Astrocyte of the cerebellum (primary cell): ENCODE results near the gene DNAJC16.

Experiments
- DNase-seq: peaks from one replicate; pipeline ENCODE4 v3.0.0-alpha.2; 2011; ENCODE audit warnings: low read depth
- H3K4me3 ChIP-seq: 2 replicates; pipeline ENCODE4 v1.5.1; 2011; ENCODE audit warnings: mild to moderate bottlenecking, low read depth, low read length, moderate library complexity
- in situ Hi-C: cut with HindIII; loops from 2 replicates; pipeline ENCODE4 v1.10.0; 2017; ENCODE audit warnings: low sequenced_read_pairs
- TF ChIP-seq, protein P1 (sequence below): IDR thresholded peaks from 2 replicates; pipeline ENCODE4 v1.5.1; 2012; ENCODE audit warnings: low read length, low read depth, moderate library complexity, mild to moderate bottlenecking; ENCODE audit errors: missing control alignments

DNAJC16 gene

DNA sequence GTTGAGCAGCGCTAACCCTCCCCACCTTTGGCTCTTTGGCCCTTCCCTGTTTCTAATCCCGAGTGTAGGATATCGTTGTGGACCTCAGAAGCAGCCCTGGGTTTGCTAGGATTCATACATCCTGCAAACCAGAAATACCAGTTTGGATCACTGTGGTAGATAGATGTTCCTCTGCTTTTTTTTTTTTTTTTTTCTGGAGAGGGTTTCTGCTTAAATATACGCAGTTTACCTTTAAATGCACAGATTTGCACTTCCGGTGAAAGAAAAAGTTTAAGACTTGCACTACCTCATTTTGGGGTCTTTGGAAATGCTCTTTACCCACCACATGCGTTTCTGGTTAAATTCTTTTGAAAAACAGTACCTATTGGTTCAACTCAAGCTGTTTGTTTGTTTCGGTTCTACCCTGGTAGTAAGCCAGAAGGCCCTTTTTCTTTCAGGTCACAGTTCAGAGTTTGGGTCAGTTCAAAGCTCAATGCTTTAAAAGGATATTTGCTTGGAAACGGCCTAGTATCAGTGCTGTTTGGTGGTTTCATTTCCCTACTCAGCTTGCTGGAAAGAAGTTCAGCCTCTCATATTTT is 91.5 kb downstream of the DNAJC16 start:
- DNase-seq = no peak
- TF ChIP-seq, protein P1, sequence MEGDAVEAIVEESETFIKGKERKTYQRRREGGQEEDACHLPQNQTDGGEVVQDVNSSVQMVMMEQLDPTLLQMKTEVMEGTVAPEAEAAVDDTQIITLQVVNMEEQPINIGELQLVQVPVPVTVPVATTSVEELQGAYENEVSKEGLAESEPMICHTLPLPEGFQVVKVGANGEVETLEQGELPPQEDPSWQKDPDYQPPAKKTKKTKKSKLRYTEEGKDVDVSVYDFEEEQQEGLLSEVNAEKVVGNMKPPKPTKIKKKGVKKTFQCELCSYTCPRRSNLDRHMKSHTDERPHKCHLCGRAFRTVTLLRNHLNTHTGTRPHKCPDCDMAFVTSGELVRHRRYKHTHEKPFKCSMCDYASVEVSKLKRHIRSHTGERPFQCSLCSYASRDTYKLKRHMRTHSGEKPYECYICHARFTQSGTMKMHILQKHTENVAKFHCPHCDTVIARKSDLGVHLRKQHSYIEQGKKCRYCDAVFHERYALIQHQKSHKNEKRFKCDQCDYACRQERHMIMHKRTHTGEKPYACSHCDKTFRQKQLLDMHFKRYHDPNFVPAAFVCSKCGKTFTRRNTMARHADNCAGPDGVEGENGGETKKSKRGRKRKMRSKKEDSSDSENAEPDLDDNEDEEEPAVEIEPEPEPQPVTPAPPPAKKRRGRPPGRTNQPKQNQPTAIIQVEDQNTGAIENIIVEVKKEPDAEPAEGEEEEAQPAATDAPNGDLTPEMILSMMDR = no peak
- H3K4me3 ChIP-seq = peak overlapping the region; percentile 98
- in situ Hi-C loops = no loop called here

DNA sequence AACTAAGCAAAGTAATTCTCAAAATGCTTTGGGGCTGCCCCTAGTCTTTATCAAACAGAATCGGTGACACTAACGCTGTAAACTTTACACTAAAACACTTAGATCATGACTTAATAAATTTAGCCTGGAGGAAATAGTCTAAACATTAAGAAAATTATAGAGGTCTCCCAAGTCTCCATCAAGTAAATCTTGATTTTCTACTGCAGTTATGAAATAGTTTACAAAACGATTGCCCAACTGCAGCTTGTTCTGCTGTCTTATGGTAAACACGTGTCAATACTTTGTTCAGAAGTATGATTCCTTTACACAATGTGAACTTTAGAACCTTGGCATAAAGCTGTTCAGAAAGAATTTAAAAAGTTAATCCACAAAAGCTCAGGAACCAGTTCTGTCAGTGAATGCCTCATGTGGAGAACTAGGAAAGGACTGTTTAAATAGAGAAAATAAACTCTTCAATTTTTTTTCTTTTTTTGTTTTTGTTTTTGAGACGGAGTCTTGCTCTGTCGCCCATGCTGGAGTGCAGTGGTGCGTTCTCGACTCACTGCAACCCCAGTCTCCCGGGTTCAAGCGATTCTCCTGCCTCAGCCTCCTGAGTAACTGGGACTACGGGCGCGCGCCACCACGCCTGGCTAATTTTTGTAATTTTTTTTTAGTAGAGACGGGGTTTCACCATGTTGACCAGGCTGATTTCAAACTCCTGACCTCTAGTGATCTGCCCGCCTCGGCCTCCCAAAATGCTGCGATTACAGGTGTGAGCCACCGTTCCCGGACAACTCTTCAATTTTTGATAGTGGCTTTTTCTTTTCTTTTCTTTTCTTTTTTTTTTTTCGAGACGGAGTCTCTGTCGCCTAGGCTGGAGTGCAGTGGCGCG is 92.2 kb downstream of the DNAJC16 start:
- peak overlapping the region; percentile 98 for H3K4me3 ChIP-seq
- in situ Hi-C loops = no loop called here
- DNase-seq = no peak
- TF ChIP-seq, protein P1 = no peak

DNA sequence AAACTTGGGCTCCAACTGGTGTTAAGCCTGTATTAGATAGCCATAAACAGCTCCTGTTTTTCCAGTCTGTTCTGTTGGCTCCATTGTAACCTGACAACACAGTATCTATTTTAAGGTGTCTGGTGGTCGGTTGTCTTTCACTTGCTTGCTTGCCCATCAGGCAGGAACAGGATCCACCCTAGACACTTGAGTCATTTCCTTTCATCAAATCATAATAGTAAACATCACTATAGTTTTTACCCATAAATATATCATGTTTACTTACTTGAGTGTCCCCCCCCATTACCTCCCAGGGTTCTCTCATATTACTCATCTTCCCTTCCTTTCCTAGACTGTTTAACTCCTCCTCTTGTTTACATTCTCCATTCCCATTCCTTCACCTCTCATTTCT is 93.5 kb downstream of the DNAJC16 start:
- in situ Hi-C loops = no loop called here
- no peak for DNase-seq
- H3K4me3 ChIP-seq = no peak overlapping the region
- TF ChIP-seq, protein P1 = no peak

DNA sequence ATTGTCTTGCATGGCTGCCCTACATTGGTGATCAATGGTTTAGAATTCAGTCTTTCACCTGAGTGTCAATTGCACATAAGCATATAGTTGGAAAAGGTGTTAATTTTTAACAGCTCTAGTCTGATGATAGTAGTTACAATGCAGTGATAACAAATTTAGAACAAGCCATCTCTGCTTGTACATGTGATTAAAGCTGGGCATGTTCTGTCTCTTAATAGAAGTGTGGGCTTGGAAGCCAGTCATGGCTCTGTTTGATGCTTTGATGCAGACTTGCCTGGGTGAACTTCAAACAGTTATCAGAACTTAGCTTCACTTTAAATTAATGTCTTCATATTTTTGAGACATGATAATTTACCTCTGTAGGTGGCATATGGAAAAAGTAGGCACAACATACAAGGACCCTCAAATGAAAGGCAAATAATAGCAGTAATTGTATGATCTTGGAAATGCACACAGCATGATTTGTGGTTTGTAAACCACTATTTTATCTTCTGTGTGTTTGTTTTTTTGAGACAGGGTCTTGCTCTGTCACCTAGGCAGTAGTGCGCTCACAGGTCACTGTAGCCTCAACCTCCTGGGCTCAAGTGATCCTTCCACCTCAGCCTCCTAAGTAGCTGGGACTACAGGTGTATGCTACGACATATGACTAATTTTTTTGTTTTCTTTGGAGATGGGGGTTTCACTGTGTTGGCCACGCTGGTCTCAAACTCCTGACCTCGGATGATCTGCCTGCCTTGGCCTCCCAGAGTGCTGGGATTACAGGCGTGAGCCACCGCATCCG is 94.4 kb downstream of the DNAJC16 start:
- in situ Hi-C loops = no loop called here
- TF ChIP-seq, protein P1 = no peak
- no peak for DNase-seq
- H3K4me3 ChIP-seq = no peak overlapping the region

GRCh38 chr1:15621975-15622374 is 95.3 kb downstream of the DNAJC16 start:
- in situ Hi-C loops = no loop called here
- TF ChIP-seq, protein P1 = no peak
- no peak overlapping the region for H3K4me3 ChIP-seq
- no peak for DNase-seq

DNA sequence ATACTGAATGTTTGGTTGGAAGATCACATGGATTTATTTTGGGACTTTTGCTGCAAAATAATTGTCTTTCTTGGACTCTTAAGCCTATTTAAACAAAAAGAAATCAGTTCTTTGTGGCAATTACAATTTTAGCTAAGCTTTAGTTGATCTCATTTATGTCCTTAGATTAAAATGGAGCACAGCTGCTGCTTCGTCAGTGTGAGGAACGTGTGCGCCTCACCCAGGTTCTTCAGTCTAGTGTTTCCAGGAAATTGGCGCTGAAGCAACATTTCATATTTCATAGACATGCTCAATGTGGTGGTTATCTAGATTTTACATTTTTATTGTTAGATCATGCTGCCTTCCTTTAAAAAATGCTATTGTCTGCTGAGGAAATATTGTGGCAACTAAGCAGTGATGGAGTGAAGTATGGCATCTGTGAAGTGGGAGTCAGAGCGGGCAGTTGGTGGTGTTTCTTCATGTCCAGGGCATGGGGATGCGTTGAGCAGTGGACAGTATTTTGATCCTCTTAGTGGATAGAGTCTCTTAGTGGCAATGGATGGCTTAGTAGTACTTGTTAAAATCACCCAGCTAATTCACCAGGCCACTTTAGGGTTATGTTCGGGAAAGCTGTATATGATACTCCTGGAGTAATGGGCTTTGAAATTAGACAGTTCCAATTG is 96.2 kb downstream of the DNAJC16 start:
- no peak for DNase-seq
- no peak overlapping the region for H3K4me3 ChIP-seq
- in situ Hi-C loops = no loop called here
- TF ChIP-seq, protein P1 = no peak
